Muscle of arm (tissue), 12 donors: ENCODE measurements around the gene WDR27. TPM values are rescaled to one million over a fixed set of nuclear protein-coding genes. Genes with fewer than 3 reads are reported as not detected.
"Not testable (repeated sequence)": the region's sequence is repeated elsewhere in the genome, so short reads cannot be mapped to it uniquely, and the experiment has no call there.

Source experiments
- DNase-seq: peaks from one replicate; pipeline ENCODE4 v3.0.0-alpha.2; 2013
- polyA plus RNA-seq, 12 donors: library from polyadenylated mRNA; unstranded; fragments of 120-200 nt; gene quantifications; one replicate each; pipeline ENCODE4 v1.2.1, GENCODE V29; 2013; ENCODE audit not compliant: insufficient read length in 12 of 12

WDR27 gene
- polyA plus RNA-seq, 12 donors = 17.8 to 60.4 (median 35.3) TPM; not detected in 1

GRCh38 chr6:169450097-169450496 lies 251.7 kb downstream of the WDR27 start:
- DNase-seq = no peak

GRCh38 chr6:169449221-169449620 lies 252.6 kb downstream of the WDR27 start:
- DNase-seq = no peak

- peak; percentile 72 for DNase-seq
Observed at GRCh38 chr6:169445661-169446581, 255.9 kb downstream of the WDR27 start.

- no peak for DNase-seq
Observed at GRCh38 chr6:169445227-169445626, 256.6 kb downstream of the WDR27 start.

GRCh38 chr6:169441292-169441691 lies 260.5 kb downstream of the WDR27 start:
- DNase-seq = no peak

- no peak for DNase-seq
Observed at GRCh38 chr6:169439710-169440109, 262.1 kb downstream of the WDR27 start.

GRCh38 chr6:169434554-169434953 lies 267.3 kb downstream of the WDR27 start:
- DNase-seq = not testable (repeated sequence)

GRCh38 chr6:169429001-169429400 lies 272.8 kb downstream of the WDR27 start:
- DNase-seq = no peak

- DNase-seq = no peak
Observed at GRCh38 chr6:169428532-169428931, 273.3 kb downstream of the WDR27 start.

- peak; percentile 70 for DNase-seq
Observed at GRCh38 chr6:169427856-169428255, 274.0 kb downstream of the WDR27 start.

- no peak for DNase-seq
Observed at GRCh38 chr6:169426611-169427010, 275.2 kb downstream of the WDR27 start.

- DNase-seq = no peak
Observed at GRCh38 chr6:169425628-169426370, 276.0 kb downstream of the WDR27 start.

- DNase-seq = peak; percentile 30
Observed at GRCh38 chr6:169424821-169425240, 277.0 kb downstream of the WDR27 start.

- DNase-seq = no peak
Observed at GRCh38 chr6:169424149-169424804, 277.6 kb downstream of the WDR27 start.

GRCh38 chr6:169421586-169422264 lies 280.1 kb downstream of the WDR27 start:
- no peak for DNase-seq

- DNase-seq = no peak
Observed at GRCh38 chr6:169420912-169421543, 280.8 kb downstream of the WDR27 start.

GRCh38 chr6:169417101-169417500 lies 284.7 kb downstream of the WDR27 start:
- DNase-seq = no peak

- DNase-seq = no peak
Observed at GRCh38 chr6:169416249-169416648, 285.6 kb downstream of the WDR27 start.

- no peak for DNase-seq
Observed at GRCh38 chr6:169415179-169415578, 286.6 kb downstream of the WDR27 start.

- no peak for DNase-seq
Observed at GRCh38 chr6:169411722-169412121, 290.1 kb downstream of the WDR27 start.

- no peak for DNase-seq
Observed at GRCh38 chr6:169411296-169411695, 290.5 kb downstream of the WDR27 start.
